ENCODE measurements around the gene SULT4A1. TPM values are rescaled to one million over a fixed set of nuclear protein-coding genes. Genes with fewer than 3 reads are reported as not detected.
A peak's percentile ranks its signal among the peaks of the same experiment; 100 is the strongest.

Gene SULT4A1
- polyA plus RNA-seq, 1 donor from 2014 or later: not detected

DNA sequence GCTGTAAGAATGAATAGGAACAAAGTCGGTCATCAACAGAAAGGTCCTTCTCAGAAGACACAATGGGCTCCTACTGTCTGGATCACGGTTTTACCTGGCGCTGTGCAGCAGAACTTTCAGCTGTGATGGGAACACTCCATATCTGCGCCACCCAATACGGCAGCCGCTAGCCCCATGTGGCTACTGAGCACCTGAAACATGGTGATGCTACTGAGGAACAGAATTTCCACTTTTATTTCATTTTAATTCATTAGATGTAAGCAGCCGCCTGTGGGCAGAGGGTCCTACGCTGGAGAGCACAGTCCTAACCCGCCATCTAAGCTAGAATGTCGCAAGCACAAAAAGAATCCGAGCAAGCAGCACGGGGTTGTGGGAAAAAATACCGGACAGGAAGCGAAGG is 2.7 kb downstream of the SULT4A1 start:
- no peaks in the 10 kb centered on the region for H3K4me1 Mint-ChIP-seq
- H3K27me3 Mint-ChIP-seq: peaks cover 42% of the 10 kb centered on the region
- H3K4me3 Mint-ChIP-seq: no peak overlapping the region
- peaks cover 3 to 15% (median 9%) of the 10 kb centered on the region in 3 donors for H3K9me3 Mint-ChIP-seq
- no peak overlapping the region for H3K27ac Mint-ChIP-seq
- no peaks in the 10 kb centered on the region for H3K36me3 Mint-ChIP-seq

DNA sequence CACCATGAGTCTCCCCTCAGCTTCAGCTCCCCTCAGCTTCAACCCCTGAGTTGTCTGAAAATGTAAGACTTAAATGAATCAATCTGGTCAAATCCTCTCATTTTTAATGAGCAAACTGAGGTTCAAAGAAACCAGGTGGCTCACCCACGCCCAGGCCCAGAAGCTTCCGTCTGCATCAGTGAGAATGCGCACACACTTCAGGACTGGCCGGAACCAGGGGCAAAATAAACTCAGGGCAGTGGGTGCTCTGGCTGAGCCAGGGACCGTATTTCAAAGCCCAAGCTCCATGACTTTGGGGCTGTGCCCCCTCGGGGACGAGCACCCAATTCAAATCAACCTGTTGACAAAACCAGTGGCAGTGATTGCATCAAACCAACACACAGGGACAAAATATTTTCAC is 3.1 kb downstream of the SULT4A1 start:
- H3K36me3 Mint-ChIP-seq: no peaks in the 10 kb centered on the region
- no peaks in the 10 kb centered on the region for H3K4me1 Mint-ChIP-seq

DNA sequence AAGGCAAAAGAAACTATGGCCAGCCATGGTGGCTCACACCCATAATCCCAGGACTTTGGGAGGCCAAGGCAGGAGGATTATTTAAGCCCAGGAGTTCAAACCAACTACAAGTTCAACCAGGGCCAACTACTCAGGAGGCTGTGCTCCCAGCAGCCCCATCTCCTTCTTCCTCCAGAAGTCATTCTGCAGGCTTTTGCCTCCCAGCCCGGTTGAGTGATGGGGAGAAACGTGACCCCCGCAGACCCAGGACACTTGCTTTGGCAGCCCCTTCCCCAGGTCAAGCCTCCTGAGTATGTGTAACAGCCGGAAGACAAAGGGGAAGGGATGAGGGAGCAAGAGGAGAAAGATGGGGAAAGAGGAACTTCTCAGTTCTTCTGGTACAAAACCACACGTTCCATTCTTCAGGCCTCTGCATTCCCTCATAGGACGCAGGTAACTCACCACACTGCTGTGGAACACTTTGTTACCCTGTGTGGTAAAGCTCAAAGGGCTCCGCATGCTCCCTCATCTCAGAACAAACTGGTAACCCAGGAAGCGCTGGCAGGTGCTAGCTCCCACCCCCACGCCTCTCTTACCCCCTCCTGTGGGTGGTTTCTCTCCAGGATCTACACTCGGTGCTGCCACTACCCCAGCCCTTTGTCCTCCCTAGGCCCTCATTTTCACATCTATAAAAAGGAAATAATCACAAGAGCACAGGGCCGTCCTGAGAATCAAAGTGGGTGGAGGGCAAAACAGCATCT is 4.0 kb downstream of the SULT4A1 start:
- peaks cover 2% of the 10 kb centered on the region for H3K36me3 Mint-ChIP-seq
- no peak overlapping the region for H3K27ac Mint-ChIP-seq
- H3K4me1 Mint-ChIP-seq: no peaks in the 10 kb centered on the region
- H3K9me3 Mint-ChIP-seq: peaks cover 3 to 15% (median 5%) of the 10 kb centered on the region in 3 donors
- H3K4me3 Mint-ChIP-seq: no peak overlapping the region
- H3K27me3 Mint-ChIP-seq: peaks cover 30% of the 10 kb centered on the region

More for the DNA sequence above, 3.1 kb downstream of the SULT4A1 start:
- H3K9me3 Mint-ChIP-seq: peaks cover 3 to 15% (median 9%) of the 10 kb centered on the region in 3 donors
- H3K4me3 Mint-ChIP-seq: no peak overlapping the region
- H3K27ac Mint-ChIP-seq: no peak overlapping the region
- H3K27me3 Mint-ChIP-seq: peaks cover 39% of the 10 kb centered on the region

DNA sequence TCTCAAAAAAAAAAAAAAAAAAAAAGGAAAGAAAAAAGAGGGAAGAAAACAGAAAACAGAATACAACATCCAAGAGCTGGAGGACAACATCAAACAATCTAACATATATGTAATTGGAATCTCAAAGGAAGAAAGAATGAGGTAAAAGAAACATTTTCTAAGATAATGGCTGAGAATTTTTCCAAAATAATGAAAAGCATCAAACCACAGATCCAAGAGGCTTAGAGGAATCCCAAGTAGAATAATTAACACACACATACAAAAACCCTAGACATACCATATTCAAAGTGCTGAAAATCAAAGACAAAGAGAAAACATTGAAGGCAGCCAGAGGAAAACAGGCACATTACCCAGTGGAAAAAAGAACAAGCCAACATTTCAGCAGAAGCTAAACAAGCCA is 4.9 kb downstream of the SULT4A1 start:
- Mint-ChIP-seq H3K27ac (no peak overlapping the region), H3K27me3 (peaks cover 28% of the 10 kb centered on the region), H3K4me1 (no peaks in the 10 kb centered on the region), H3K4me3 (no peak overlapping the region), H3K36me3 (peaks cover 2% of the 10 kb centered on the region), H3K9me3 (peaks cover 3 to 15% (median 5%) of the 10 kb centered on the region in 3 donors)

DNA sequence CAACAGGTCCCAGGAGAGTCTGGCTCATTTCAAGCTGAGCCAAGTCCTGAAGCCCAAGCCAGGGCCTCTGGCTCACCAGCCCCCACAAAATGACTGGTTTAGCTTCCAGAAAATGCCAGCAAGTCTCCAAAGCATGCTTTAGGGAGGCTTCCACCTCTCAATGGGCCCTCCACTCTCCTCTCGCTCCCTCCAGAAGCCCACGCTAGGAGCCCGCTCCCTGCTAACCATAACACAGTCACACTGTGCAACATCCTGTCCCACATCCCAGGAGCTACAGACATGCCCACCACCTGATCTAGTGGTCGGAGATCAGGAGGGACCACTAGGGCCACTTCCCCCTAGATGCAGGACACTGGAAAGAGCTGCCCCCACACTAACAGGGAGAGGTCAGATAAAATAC is 6.9 kb downstream of the SULT4A1 start:
- peaks cover 23% of the 10 kb centered on the region for H3K27me3 Mint-ChIP-seq
- H3K4me3 Mint-ChIP-seq: no peak overlapping the region
- H3K9me3 Mint-ChIP-seq: peaks cover 3 to 15% (median 5%) of the 10 kb centered on the region in 3 donors
- H3K4me1 Mint-ChIP-seq: no peaks in the 10 kb centered on the region
- no peak overlapping the region for H3K27ac Mint-ChIP-seq
- peaks cover 2% of the 10 kb centered on the region for H3K36me3 Mint-ChIP-seq

DNA sequence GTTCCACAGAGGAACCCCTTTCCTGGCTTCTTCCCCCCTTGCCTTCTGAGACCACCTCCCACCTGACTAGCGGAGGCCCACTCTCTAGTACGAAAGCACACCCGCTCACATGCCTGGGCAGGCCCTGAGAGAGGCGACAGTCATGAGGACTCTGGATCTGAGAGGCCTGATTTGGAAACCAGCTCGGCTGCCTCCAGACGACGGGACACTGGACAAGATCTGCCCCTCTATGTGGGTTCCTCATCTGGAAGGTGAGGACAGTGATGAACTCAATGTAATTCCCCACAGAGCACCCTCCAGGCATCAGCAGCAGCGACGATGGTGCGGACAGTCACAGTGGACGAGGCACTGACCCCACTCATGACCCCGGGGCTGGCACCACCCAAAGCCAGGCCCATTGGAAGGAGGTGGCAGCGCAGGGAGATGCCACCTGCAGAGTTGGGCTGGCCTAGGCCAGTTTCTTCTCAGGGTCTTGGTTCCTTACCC is 7.5 kb downstream of the SULT4A1 start:
- H3K27ac Mint-ChIP-seq: no peak overlapping the region
- H3K4me1 Mint-ChIP-seq: no peaks in the 10 kb centered on the region
- peaks cover 3 to 15% (median 5%) of the 10 kb centered on the region in 3 donors for H3K9me3 Mint-ChIP-seq
- H3K27me3 Mint-ChIP-seq: peaks cover 26% of the 10 kb centered on the region
- H3K4me3 Mint-ChIP-seq: no peak overlapping the region
- H3K36me3 Mint-ChIP-seq: peaks cover 2% of the 10 kb centered on the region

DNA sequence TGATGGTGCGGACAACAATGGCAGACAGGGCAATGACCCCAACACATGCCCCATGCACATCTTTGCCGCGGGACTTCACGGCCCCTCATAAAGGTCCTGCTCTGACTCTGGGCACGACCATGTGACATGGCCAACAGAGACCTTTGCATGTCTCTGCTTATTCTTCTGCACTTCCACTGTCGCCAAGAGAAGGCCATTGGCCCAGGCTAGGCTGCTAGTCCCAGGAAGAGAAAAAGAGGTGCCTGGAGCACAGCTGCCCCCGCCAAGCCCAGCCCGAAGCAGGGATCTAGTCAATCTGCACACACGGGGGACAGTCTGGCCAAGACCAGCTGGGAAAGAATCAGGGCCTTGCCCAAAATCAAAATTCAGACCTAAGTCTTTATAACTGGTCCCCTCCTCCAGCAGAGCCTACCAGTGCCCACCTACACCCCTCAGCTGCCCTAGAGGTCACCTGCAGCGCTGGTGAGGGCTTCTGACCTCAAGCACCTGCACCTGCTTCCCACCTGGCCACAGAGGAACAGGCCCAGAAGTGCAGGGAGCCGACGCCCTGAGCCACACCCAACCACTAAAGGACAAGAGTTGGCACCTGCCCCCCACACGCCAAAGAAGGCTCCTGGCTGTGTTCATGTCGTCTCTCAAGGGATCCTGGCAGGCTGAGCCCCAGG is 8.1 kb downstream of the SULT4A1 start:
- Mint-ChIP-seq H3K36me3 (peaks cover 2% of the 10 kb centered on the region), H3K4me1 (no peaks in the 10 kb centered on the region), H3K4me3 (no peak overlapping the region), H3K9me3 (peaks cover 3 to 15% (median 5%) of the 10 kb centered on the region in 3 donors), H3K27ac (no peak overlapping the region), H3K27me3 (peaks cover 24% of the 10 kb centered on the region)

DNA sequence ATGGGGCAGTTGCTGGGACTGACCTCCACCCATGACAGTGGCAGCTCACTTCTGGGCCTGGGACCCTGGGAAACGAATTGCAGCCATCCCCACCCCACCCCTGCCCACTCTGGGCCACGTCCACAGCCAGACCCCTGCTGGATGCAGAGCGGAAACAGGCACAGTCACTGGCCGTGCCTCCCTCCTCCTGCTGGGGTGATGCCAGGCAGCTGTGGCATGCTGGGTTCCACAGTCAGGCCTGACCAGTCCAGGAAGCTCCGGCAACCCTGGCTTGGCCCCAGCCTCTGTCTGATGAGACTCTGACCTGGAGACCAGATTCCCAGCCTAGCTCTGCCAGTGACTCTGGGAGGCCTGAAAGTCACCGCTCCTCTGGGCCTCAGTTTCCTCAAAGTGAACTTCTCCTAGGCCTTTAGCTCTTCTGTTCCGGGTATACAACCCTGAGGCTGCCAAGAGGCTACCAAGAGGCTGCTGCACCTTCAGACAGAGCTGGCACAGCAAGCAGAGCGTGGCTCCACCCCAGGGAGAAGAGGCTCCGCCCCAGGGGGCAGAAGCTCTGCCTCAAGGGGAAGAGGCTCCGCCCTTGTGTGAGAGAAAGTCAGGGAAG is 8.9 kb downstream of the SULT4A1 start:
- Mint-ChIP-seq H3K27ac (no peak overlapping the region), H3K9me3 (peaks cover 3 to 15% (median 5%) of the 10 kb centered on the region in 3 donors), H3K36me3 (peaks cover 2% of the 10 kb centered on the region), H3K4me3 (no peak overlapping the region), H3K4me1 (no peaks in the 10 kb centered on the region), H3K27me3 (peaks cover 22% of the 10 kb centered on the region)

DNA sequence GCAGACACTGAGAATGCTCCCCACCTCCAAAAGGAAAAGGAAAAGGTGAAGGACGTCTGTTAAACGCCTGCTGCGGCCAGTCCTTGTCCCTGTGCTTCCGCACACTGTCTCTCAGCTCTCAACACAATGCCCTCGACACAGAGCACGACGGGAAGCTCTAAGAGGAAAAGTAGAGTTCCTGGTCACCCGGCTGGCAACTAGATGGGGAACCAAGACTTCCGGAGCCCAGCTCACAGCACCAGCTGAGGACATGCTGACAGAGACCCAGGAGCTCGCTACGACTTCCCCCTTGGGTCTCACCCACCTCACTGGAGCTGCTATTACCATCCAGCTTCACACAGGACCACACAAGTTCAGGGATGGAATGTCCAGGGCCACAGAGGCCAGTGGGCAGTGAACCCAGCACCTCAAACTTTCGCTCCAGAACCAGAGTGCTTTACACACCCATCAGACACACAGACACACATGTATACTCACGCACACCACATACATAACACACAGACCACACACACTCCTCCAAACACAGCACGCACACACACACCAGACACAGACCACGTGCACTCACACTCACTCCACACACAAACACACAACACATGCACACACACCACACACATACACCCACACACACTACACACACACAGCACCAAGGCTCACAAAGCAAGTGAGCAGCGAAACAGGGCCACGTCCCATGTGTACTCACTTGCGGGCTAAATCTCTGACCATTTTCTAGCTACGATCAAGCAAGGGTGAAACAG is 9.6 kb downstream of the SULT4A1 start:
- H3K27ac Mint-ChIP-seq: no peak overlapping the region

DNA sequence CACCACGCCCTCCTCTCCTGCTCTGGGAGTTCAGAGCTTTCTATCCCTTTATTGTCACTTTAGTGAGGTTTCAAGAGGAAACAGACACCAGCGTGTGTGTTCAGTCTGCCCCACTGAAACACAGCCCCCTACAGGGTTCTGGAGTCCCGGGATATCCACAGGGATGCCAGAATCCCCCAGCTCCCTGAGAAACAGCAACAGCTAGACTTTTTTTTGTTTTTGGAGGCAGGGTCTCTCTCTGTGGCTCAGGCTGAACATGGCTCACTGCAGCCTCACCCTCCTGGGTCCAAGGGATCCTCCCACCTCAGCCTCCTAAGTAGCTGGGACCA is 10.4 kb downstream of the SULT4A1 start:
- Mint-ChIP-seq H3K36me3 (peaks cover 2% of the 10 kb centered on the region), H3K9me3 (peaks cover 2 to 8% (median 5%) of the 10 kb centered on the region in 3 donors), H3K27me3 (peaks cover 19% of the 10 kb centered on the region), H3K27ac (no peak overlapping the region), H3K4me1 (no peaks in the 10 kb centered on the region), H3K4me3 (no peak overlapping the region)

More for the DNA sequence above, 9.6 kb downstream of the SULT4A1 start:
- Mint-ChIP-seq H3K4me3 (peak overlapping the region in 1 of 4 donors; percentile 21), H3K27me3 (peaks cover 22% of the 10 kb centered on the region), H3K36me3 (peaks cover 2% of the 10 kb centered on the region), H3K9me3 (peaks cover 3 to 15% (median 5%) of the 10 kb centered on the region in 3 donors), H3K4me1 (no peaks in the 10 kb centered on the region)

DNA sequence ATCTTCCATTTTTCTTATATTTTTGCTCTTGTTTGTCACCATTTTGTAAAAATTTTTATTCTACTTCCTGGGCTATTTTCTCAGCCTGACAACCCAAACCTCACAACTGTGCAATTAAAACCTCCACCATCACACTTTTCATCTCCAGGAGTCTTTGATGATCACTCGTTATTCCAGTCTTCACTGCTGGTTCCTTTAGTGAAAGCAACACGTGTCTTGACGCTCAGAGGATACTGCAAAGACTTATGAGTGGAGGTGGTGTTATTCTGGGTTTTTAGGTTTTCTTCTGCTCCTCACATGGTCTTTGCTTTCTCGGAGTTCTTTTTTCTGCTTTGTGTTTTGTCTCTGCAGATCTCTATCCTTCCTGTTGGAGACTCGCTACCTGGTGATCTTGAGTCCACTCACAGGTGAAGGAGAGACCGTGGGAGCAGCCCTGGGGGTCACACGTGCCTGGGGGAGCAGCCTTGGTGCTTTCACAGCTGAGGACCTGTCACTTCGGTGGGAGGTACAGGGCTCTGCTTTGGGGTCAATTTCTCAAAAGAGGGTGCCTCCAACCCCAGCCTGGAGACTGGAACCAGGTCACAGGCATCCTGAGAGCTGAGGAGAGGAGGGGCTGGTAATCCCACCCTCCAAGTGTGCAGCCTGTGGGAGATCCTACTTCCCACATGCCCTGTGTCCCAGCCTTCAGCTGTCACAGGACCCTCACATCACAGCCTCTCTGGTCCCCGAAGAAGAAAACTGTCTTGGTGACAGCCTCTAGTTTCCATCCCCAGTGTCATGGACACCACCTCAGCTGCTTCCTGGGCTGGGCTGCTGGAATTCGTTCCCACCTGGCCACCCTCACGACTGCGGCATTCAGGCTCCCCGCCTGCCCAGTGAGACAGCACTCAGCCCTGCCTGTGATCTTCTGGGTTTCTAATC is 11.0 kb downstream of the SULT4A1 start:
- Mint-ChIP-seq H3K9me3 (peaks cover 0 to 2% (median 2%) of the 10 kb centered on the region in 3 donors), H3K27me3 (peaks cover 20% of the 10 kb centered on the region), H3K27ac (no peak overlapping the region), H3K4me3 (no peak overlapping the region), H3K4me1 (no peaks in the 10 kb centered on the region), H3K36me3 (peaks cover 2% of the 10 kb centered on the region)

DNA sequence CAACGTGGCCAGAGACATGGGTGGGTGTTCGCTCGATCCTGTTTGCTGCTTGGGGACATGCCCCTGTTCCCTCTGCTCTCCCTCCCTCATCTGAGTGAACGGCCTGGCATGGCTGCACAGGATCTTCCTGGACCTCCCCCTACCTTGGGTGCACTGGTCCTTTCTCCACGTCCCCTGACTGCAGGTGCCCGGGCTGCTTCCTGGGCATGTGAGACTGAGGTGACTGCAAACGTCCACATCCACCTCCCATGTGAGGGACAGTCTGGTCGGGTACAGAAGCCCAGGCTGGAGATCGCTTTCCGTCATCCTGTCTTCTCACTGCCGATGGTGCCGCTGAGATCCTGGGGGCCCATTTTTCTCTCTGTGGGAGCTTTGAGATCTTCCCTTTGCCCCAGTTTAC is 11.8 kb downstream of the SULT4A1 start:
- no peaks in the 10 kb centered on the region for H3K9me3 Mint-ChIP-seq
- H3K36me3 Mint-ChIP-seq: peaks cover 2% of the 10 kb centered on the region
- H3K4me1 Mint-ChIP-seq: no peaks in the 10 kb centered on the region
- H3K27me3 Mint-ChIP-seq: peaks cover 20% of the 10 kb centered on the region
- no peak overlapping the region for H3K27ac Mint-ChIP-seq
- H3K4me3 Mint-ChIP-seq: no peak overlapping the region

DNA sequence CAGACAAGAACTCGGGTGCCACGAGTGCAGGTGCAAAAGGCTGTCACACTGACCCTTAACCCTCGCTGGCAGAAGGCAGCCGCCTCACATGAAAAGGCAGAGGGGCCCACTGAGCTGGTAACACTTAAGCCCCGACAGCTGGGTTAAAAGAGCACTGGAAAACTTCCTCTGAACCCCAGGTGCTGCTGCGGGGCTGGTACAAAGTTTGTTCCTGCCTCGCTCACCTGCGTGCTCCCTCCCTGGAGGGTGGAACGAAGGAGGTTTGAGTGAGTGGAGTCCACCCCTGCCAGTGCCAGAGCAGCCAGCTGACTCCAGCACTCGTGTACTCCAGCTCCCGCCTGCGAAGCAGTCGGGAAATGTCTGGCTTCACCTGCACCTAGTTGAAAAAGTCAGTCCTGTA is 12.6 kb downstream of the SULT4A1 start:
- Mint-ChIP-seq H3K27ac (no peak overlapping the region), H3K4me1 (no peaks in the 10 kb centered on the region), H3K4me3 (no peak overlapping the region), H3K9me3 (no peaks in the 10 kb centered on the region), H3K36me3 (peaks cover 2% of the 10 kb centered on the region), H3K27me3 (peaks cover 19% of the 10 kb centered on the region)

Data from IgD-negative memory B cell (primary cell).